Fibroblast of lung (primary cell): Measurements from ENCODE around the gene AQP12B. TPM values are rescaled to one million over a fixed set of nuclear protein-coding genes. Genes with fewer than 3 reads are reported as not detected.

Source experiments
- DNase-seq, 2 donors: peaks; one replicate each; pipeline versions ENCODE4 v3.0.0 to v3.0.0-alpha.2; 2010; ENCODE audit warnings: low read depth in 2 of 2
- H2AFZ ChIP-seq: 2 replicates; pipeline ENCODE4 v1.5.1; 2012; ENCODE audit warnings: low read length, control low read depth, inconsistent platforms
- H3K27ac ChIP-seq: 2 replicates; pipeline ENCODE4 v1.5.1; 2011; ENCODE audit warnings: low read length, control low read depth; ENCODE audit not compliant: insufficient read depth
- H3K27me3 ChIP-seq: 2 replicates; pipeline ENCODE4 v1.5.1; 2011; ENCODE audit warnings: mild to moderate bottlenecking, low read length; ENCODE audit not compliant: control insufficient read depth, insufficient read depth
- H3K36me3 ChIP-seq: 2 replicates; pipeline ENCODE4 v1.5.1; 2011; ENCODE audit warnings: low read length; ENCODE audit not compliant: control insufficient read depth, insufficient read depth
- H3K4me1 ChIP-seq: 2 replicates; pipeline ENCODE4 v1.5.1; 2011; ENCODE audit warnings: low read length; ENCODE audit not compliant: control insufficient read depth, insufficient read depth; ENCODE audit errors: extremely low read depth
- H3K4me2 ChIP-seq: 2 replicates; pipeline ENCODE4 v1.5.1; 2011; ENCODE audit warnings: low read length, control low read depth; ENCODE audit not compliant: insufficient read depth; ENCODE audit errors: extremely low read depth
- H3K4me3 ChIP-seq, 4 experiments: fragments of 200-600 bp in 1 of 4; sonication (generic) in 1 of 4; replicated peaks in 1 of 4; 2 replicates each; pipeline ENCODE4 v1.5.1; 2011 to 2016; ENCODE audit warnings: low read length in 4 of 4, low read depth in 3 of 4, mild to moderate bottlenecking in 3 of 4, control low read depth in 2 of 4, inconsistent platforms in 1 of 4, mixed read lengths in 1 of 4; ENCODE audit not compliant: insufficient read depth in 1 of 4; ENCODE audit errors: control extremely low read depth in 1 of 4
- H3K79me2 ChIP-seq: 2 replicates; pipeline ENCODE4 v1.5.1; 2012; ENCODE audit warnings: mild to moderate bottlenecking, low read length, inconsistent platforms; ENCODE audit not compliant: control insufficient read depth, insufficient read depth
- H3K9ac ChIP-seq: 2 replicates; pipeline ENCODE4 v1.5.1; 2011; ENCODE audit warnings: mild to moderate bottlenecking, low read length, control low read depth; ENCODE audit not compliant: insufficient read depth
- H3K9me3 ChIP-seq: 2 replicates; pipeline ENCODE4 v1.5.1; 2012; ENCODE audit warnings: low read depth, low read length; ENCODE audit not compliant: control insufficient read depth, insufficient read depth
- H4K20me1 ChIP-seq: 2 replicates; pipeline ENCODE4 v1.5.1; 2011; ENCODE audit warnings: low read length; ENCODE audit not compliant: control insufficient read depth, insufficient read depth; ENCODE audit errors: extremely low read depth
- EZH2 ChIP-seq: IDR thresholded peaks from 2 replicates; pipeline ENCODE4 v1.5.1; 2012; ENCODE audit warnings: low read length, control low read depth, mild to moderate bottlenecking; ENCODE audit errors: missing control alignments
- polyA plus RNA-seq, 2 donors: library from polyadenylated mRNA; depleted of rRNA in 1 of 2; stranded (reverse) in 1 of 2; unstranded in 1 of 2; fragments of >200 nt; gene quantifications; 2 replicates each; pipeline ENCODE4 v1.2.1, GENCODE V29; 2011 to 2012; ENCODE audit warnings: missing spikeins in 1 of 2
- total RNA-seq: library from RNA; depleted of rRNA; stranded (reverse); fragments of >200 nt; gene quantifications from 2 replicates; pipeline ENCODE4 v1.2.1, GENCODE V29; 2014
- TF ChIP-seq, protein P1 (sequence below), 2 donors: IDR thresholded peaks in 1 of 2; conservative IDR thresholded peaks in 1 of 2; 1 replicate in 1 of 2; 2 replicates in 1 of 2; pipeline ENCODE4 v1.5.1; 2011 to 2012; ENCODE audit warnings: low read length in 2 of 2, control low read depth in 1 of 2, inconsistent platforms in 1 of 2, low read depth in 1 of 2, mild to moderate bottlenecking in 1 of 2

The AQP12B gene
- total and polyA plus RNA-seq, 2 donors (not counting 1 experiment from before 2014, with no cell fraction given) = not detected

DNA sequence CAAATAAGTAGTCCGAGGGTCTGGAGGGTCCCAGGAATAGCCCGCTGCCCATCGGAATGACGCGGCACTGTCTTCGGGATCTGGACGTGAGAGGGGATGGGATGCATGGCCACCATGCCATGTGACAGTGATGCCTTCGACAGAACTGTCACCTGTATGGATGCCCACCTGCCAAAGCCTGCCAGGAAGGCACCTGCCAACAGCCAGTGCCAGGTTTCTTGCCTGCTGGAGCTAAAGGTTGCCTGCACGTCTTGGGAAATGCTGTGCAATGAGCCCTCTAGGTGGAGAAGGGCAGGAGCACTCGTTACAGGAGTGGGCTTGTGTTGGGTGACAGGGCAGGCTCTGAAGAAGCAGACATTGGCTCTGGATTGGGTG, 36.9 kb downstream of the AQP12B start:
- TF ChIP-seq, protein P1, sequence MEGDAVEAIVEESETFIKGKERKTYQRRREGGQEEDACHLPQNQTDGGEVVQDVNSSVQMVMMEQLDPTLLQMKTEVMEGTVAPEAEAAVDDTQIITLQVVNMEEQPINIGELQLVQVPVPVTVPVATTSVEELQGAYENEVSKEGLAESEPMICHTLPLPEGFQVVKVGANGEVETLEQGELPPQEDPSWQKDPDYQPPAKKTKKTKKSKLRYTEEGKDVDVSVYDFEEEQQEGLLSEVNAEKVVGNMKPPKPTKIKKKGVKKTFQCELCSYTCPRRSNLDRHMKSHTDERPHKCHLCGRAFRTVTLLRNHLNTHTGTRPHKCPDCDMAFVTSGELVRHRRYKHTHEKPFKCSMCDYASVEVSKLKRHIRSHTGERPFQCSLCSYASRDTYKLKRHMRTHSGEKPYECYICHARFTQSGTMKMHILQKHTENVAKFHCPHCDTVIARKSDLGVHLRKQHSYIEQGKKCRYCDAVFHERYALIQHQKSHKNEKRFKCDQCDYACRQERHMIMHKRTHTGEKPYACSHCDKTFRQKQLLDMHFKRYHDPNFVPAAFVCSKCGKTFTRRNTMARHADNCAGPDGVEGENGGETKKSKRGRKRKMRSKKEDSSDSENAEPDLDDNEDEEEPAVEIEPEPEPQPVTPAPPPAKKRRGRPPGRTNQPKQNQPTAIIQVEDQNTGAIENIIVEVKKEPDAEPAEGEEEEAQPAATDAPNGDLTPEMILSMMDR (conservative IDR thresholded peaks at IDR 0.05 in 1 of 2, IDR thresholded peaks at IDR 0.05 in 1 of 2; ENCODE audit: low read depth in 1 of 2, low read length in 2 of 2) = no peak
- no peak for TF ChIP-seq EZH2
- H3K9ac ChIP-seq = no peak overlapping the region
- no peak overlapping the region for H3K27ac ChIP-seq
- no peaks in the 10 kb centered on the region for H3K36me3 ChIP-seq
- no peaks in the 10 kb centered on the region for H4K20me1 ChIP-seq
- no peaks in the 10 kb centered on the region for H3K9me3 ChIP-seq
- no peak overlapping the region for H3K4me3 ChIP-seq
- H3K79me2 ChIP-seq = no peaks in the 10 kb centered on the region
- peaks cover 4% of the 10 kb centered on the region for H3K27me3 ChIP-seq
- no peak overlapping the region for H3K4me2 ChIP-seq
- H3K4me1 ChIP-seq = no peaks in the 10 kb centered on the region
- no peak overlapping the region for H2AFZ ChIP-seq
- no peak for DNase-seq

DNA sequence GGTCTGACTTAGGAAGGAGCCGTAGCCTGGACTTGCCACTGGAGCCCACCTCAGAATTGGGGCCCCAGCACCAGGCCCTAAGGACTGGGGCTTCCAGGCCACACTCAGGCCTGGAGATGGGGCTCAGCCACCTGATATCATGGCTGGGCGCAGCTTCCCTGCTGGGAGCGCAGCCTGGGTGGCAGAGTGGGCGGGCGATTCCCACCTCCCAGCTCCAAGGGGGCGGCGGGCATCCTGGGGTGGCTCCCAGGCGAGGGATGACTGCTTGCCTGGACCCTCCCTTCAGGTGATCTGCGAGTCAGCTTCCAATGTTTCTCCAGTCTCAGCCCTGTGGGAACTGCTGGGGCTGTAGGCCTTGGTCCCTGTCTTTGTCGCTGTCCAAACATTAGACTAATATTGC, 37.3 kb downstream of the AQP12B start:
- TF ChIP-seq, protein P1 (conservative IDR thresholded peaks at IDR 0.05 in 1 of 2, IDR thresholded peaks at IDR 0.05 in 1 of 2; ENCODE audit: low read depth in 1 of 2, low read length in 2 of 2) = no peak
- TF ChIP-seq EZH2 = no peak
- no peaks in the 10 kb centered on the region for H3K36me3 ChIP-seq
- no peak overlapping the region for H3K27ac ChIP-seq
- H3K4me3 ChIP-seq = no peak overlapping the region
- H3K79me2 ChIP-seq = no peaks in the 10 kb centered on the region
- no peak overlapping the region for H3K4me2 ChIP-seq
- no peaks in the 10 kb centered on the region for H3K4me1 ChIP-seq
- H3K9me3 ChIP-seq = no peaks in the 10 kb centered on the region
- no peaks in the 10 kb centered on the region for H4K20me1 ChIP-seq
- peaks cover 4% of the 10 kb centered on the region for H3K27me3 ChIP-seq
- H2AFZ ChIP-seq = no peak overlapping the region
- DNase-seq = no peak
- no peak overlapping the region for H3K9ac ChIP-seq

DNA sequence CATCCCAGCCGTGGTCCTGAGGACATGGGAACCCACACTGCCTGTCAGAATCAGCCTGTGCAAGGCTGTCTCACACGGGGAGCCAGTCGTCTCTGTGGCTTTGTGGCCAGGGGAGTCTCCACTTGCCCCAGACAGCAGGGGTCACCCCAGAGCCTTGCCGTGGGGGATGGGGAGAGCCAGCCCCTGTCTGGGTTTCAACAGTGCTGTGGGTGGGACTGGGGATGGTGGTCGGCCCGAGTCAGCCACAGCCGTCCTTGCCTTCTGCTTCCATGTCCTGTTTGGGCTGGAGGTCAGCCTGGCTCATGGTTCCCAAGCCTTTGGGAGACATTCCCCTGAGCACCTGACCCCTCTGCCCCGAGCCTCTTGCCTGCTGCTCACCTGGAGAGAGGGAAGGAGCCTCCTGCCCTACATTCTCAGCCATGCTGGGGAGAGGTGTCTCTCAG, 37.8 kb downstream of the AQP12B start:
- DNase-seq = no peak
- Histone ChIP-seq H3K4me1 (no peaks in the 10 kb centered on the region), H3K4me2 (no peak overlapping the region), H3K27me3 (peaks cover 4% of the 10 kb centered on the region), H3K36me3 (no peaks in the 10 kb centered on the region), H3K79me2 (no peaks in the 10 kb centered on the region), H3K27ac (no peak overlapping the region), H3K4me3 (no peak overlapping the region), H4K20me1 (no peaks in the 10 kb centered on the region), H3K9ac (no peak overlapping the region), H3K9me3 (no peaks in the 10 kb centered on the region), H2AFZ (no peak overlapping the region)
- TF ChIP-seq, protein P1 (conservative IDR thresholded peaks at IDR 0.05 in 1 of 2, IDR thresholded peaks at IDR 0.05 in 1 of 2; ENCODE audit: low read depth in 1 of 2, low read length in 2 of 2) = no peak
- TF ChIP-seq EZH2 = no peak
